Stomach (tissue), 4 donors: ENCODE measurements around the gene AMER1.

ENCODE experiments used
- CTCF ChIP-seq, 7 experiments: fragments of 450-650 bp in 4 of 7; fragments of 200-600 bp in 3 of 7; sonication (generic) in 3 of 7; IDR thresholded peaks; one replicate each; pipeline ENCODE4 v1.5.1; 2016 to 2019; ENCODE audit warnings: antibody characterized with exemption in 7 of 7, control low read depth in 2 of 7, mild to moderate bottlenecking in 1 of 7
- POLR2A ChIP-seq, 4 donors: fragments of 450-650 bp; IDR thresholded peaks; one replicate each; pipeline ENCODE4 v1.6.1; 2016; ENCODE audit warnings: antibody characterized with exemption in 4 of 4, control low read depth in 2 of 4, mild to moderate bottlenecking in 1 of 4, moderate library complexity in 1 of 4
- POLR2AphosphoS5 ChIP-seq, 3 donors: sonication (generic); formaldehyde crosslinking; IDR thresholded peaks; one replicate each; pipeline ENCODE4 v1.6.1; 2016; ENCODE audit warnings: antibody characterized with exemption in 3 of 3

GRCh38 chrX:64204252-64204651 is 1.3 kb downstream of the AMER1 start:
- TF ChIP-seq CTCF (IDR thresholded peaks at IDR 0.05) (no peak), POLR2AphosphoS5 (IDR thresholded peaks at IDR 0.05) (no peak), POLR2A (IDR thresholded peaks at IDR 0.05) (no peak)
